ELF-1 (cell line): Measurements from ENCODE around the gene C2.
A peak's percentile ranks its signal among the peaks of the same experiment; 100 is the strongest.
"Not testable (repeated sequence)": the region's sequence is repeated elsewhere in the genome, so short reads cannot be mapped to it uniquely, and the experiment has no call there.

Experiments used
- DNase-seq: peaks from one replicate; pipeline ENCODE4 v3.0.0-alpha.2; 2016; ENCODE audit warnings: low read depth, low spot score

The C2 gene

DNA sequence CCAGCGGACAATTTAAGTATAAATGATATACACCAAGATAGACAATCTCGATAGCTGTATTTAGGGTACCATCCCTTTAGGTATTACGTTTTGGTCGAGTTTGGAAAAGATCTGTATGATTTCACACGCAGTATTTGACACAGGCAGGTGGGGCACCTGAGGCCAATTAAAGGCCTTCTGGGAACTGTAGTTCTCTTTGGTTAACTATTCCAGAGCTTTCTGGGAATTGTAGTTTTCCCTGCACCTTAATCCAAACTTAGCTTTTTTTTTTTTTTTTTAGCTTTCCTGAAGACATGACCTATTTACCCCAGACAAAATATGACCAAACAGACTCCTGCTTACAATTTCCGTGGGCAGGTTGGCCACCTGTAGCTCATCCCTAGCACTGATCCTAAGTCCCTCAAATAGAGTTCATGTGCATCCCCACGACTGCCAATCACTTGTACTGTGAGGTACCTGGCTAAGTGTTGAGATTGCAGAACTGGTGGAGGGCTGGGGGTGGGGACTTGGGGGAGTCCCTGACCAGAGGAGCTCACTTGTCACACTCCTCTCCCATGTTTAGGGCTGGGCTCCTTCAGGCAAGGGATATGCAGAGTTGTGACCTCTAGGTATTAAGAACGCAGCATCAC, 29.0 kb upstream of the C2 start:
- DNase-seq, result peak; percentile 44

DNA sequence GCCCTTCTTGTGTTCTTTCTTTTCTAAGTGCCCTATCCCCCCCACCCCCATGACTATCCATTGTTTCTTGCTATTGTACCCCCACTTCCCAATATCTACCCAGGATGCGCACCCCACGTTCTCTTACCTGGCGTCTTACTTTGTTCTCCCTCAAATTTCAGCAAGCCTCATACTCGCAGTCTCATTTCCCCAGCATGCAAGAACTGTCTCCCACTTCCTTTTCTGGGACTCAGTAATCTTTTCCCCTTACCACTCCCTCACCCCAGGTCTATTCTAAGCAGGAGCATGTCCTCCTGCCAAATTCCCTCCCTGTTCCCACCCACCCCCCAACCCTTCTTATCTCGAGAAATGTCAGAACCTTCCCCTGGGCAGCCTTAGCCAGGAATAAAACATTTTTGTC, 28.3 kb upstream of the C2 start:
- DNase-seq, result no peak

DNA sequence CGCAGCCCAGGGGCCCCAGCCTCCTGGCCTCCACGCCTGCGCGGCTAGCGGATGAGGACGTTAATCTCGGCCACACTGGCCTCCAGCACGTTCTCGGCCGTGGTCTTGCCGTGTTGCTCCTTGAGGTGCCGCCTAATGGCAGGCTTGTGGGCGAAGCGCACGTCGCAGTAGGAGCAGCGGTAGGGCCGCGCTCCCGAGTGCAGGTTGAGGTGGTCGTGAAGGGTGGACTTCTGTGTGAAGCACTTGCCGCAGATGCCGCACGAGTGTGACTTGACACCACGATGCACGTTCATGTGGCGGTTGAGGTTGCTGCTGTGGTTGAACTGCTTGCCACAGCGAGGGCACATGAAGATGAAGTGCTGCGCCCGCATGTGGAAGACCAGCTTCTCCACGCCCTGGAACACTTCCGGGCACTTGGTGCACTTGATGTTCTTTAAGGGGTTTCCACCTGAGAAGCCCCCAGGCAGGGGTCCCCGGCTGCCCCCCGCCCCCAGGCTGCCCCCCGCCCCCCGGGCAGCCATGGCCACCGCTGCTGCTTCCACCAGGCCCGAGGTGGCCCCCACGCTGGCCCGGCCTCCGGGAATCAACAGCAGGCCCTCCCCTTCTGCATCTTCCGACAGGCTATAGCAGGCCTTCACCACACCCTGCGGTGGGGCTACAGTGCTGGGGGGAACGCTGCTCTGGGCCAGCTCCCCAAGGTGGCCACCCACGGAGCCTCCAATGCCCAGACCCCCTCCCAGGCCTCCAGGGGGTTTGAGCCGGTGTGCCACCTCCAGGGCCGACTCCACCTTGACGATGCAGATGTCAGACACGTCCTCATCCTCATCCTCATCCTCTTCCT, 27.4 kb upstream of the C2 start:
- no peak for DNase-seq

DNA sequence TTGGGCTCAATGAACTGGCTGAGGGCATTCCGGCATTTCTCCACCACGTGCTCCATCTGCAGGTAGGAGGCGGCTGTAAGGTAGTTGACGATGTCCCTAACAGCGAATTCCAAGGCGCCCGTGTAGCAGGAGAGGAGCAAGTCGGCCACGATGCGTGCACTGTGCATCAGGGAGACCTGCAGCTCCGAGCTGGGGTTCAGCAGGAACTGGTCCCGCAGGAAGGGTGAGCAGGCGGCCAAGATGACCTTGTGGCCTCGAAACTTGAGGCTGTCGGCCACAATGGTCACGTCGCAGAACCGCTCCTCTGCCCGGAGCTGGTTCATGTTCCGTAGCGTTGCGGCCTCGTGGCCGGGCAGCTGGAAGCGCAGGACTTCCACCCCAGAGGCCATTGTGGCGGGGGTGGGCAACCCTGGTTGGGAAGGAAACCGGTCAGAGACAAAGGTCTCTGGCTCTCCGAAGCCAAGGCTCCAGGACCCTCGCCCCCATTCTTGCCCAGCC, 26.6 kb upstream of the C2 start:
- DNase-seq, result peak; percentile 58

DNA sequence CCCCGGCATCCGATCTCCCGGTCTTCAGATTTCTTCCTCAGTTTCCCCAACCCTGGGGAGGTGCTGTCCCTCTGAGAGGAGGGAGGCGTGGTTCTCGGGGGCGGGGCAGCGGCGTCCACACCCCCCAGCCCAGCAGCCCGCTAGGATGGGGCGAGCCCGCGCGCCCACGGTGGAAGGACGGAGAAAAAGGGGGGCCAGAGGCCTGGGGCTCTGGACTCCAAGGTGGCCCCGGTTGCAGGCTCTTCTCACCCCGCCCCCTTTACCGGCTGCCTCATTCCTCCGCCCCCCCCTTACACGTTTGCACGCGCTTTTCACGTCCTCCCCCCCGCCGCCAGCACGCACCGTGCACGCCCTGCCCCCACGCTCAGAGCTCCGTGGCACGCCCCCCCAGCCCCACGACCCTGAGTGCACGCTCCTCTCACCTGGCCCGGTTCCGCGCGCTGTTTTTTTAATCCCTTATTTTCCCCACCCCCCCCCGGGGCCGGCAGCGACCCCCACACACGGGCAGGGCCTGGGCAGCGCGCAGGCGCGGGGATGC, 26.0 kb upstream of the C2 start:
- DNase-seq, result no peak

DNA sequence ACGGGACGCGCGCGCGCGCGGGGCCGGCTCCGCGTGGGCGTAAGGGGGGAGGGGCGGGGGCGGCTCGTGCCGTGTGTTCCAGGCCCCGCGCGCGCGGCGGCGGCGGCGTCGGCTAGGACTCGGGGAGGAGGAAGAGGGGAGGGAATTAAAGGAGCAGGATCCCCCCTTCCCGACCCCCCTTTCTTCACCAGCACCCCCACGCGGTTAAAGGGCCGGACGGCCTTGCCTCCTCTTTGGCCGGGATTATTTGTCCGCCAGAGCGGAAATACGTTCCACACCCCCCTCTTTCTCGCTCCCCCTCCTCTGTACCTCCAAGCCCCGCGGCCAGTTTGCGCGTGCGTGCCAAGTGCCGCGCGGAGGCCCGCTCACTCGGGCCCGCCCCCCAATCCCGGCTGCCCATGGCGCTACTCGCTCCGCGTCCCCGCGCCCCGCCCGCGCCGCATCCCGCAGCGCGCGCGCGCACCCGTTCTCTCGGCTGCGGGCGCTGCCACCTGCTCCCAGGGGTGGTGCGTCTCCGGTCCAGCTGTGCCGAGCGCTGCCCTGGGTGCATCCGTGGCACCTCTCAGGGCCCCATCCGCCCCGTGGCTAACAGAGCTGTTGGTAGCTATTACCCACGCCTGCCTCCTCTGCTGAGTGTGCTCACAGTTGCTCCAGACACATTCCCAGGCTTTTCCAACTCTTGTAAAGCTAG, 25.4 kb upstream of the C2 start, which contains the start of gene ZBTB12:
Gene ZBTB12, minus strand, starts transcription at position 134 of the 691 bp plus-strand sequence. CDS start 781 bp downstream, outside the sequence.
- DNase-seq, result peak; percentile 84

DNA sequence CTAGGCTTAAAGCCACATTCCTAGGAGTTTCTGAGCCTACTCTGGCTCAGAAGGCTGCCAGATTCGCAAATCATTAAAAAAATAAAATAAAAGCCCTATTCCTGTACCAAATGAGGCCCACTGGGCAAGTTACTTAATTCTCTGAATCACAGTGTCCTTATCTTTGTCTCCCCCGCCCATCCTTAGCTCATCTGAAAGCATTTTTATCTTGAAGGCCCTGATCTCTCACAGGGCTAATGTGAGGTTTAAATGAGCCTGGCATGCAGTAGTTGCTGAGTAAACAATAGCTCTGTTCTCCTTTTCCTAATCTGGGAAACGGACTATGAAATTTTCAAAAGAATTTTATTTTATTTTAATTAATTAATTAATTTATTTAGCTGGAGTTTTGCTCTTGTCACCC, 23.6 kb upstream of the C2 start:
- no peak for DNase-seq

DNA sequence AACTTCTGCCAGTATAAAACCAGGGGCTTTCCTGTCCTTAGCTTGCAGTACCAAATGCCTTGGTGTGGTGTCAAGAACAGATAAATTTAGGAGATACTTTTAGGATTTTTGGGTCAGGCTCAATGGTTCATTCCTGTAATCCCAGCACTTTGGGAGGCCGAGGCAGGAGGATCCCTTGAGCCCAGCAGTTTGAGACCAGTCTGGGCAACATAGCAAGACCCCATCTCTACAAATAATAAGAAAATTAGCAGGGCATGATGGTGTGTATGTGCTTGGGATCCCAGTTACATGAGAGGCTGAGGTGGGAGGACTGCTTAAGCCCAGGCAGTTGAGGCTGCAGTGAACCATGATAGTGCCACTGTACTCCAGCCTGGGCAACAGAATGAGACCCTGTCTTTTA, 22.5 kb upstream of the C2 start:
- no peak for DNase-seq

DNA sequence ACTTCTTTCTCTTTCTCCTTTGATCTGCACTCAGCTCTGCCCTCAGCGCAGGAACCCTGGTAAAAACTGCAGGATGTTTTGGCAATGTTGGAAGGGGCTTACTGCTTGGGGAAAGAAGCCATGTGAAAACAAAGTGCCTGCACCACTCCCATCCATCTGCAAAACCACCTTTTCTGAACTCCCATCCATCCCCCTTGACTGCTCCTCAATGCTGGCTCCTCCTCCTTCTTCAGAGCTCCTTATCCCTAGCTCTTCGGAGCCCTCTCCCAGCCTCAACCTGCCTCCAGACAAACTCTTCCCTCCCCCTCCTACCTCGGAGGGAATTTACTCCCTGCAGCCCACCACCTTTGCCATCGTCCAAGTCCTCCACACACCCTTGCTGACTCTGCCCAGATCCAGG, 21.4 kb upstream of the C2 start:
- peak; percentile 73 for DNase-seq

DNA sequence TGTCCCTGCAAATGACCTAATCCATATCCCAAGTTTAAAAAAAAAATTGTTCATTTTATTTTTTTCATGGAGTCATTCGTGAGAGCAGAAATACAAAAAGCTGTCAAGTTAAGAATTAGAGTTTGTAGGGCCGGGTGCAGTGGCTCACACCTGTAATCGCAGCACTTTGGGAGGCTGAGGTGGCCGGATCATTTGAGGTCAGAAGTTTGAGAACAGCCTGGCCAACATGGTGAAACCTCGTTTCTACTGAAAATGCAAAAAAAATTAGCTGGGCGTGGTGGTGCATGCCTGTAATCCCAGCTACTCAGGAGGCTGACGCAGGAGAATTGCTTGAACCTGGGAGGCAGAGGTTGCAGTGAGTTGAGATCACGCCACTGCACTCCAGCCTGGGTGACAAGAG, 20.8 kb upstream of the C2 start:
- DNase-seq, result not testable (repeated sequence)

DNA sequence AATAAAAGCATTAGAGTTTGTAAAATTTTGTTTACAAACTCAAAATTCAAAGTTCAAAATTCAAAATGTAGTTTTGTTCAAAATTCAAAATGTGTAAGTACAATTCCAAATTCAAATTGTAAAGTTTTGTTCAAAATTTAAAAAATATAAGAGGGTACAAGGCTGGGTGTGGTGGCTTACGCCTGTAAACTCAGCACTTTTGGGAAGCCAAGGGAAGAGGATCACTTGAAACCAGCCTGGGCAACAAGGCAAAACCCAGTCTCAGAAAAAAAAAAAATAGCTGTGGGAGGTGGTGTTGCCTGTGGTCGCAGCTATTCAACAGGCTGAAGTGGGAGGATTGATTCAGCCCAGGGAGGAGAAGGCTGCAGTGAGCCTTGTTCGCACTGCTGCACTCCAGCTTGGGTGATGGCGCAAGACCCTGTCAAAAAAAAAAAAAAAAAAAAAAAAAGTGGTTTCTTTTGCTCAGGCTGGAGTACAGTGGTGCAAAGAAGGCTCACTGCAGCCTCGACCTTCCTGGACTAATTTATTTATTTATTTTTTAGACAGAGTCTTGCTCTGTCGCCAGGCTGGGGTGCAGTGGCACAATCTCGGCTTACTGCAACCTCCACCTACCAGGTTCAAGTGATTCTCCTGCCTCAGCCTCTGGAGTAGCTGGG, 20.2 kb upstream of the C2 start:
- DNase-seq, result peak; percentile 38

DNA sequence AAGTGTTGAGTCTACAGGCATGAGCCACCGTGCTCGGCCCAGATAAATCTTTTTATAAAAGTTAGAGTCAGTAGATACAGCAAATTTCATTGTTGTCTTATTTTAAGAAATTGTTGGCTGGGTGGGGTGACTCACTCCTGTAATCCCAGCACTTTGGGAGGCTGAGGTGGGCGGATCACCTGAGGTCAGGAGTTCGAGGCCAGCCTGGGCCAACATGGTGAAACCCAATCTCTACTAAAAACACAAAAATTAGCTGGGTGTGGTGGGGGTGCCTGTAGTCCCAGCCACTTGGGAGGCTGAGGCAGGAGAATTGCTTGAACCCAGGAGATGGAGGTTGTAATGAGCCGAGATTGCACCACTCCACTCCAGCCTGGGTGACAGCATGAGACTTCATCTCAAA, 19.3 kb upstream of the C2 start:
- DNase-seq, result not testable (repeated sequence)

DNA sequence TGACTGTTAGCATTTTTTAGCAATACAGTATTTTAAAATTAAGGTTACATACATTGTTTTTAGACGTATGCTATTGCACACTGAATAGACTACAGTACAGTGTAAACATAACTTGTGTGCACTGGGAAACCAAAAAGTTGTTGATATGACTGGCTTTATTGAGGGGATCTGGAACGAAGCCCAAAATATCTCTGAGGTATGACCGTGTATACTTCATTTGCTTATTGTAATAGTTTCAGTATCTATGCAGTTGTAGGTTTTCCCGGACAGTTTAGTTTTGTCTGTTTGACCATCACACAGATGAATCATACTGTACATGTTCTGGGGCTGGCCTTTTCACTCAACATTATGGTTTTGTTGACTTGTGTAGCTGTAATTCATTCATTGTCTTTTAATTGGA, 18.7 kb upstream of the C2 start:
- no peak for DNase-seq

DNA sequence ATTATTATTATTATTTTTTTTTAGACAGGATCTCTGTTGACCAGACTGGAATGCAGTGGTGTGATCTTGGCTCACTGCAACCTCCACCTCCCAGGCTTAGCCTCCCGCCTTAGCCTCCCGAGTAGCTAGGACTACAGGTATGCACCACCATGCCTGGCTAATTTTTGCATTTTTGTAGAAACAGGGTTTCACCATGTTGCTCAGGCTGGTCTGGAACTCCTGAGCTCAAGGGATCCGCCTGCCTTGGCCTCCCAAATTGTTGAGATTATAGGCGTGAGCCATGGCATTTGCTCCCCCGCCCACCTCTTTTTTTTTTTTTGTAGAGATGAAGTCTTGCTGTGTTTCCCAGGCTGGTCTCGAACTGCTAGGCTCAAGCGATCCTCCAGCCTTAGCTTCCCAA, 18.2 kb upstream of the C2 start:
- not testable (repeated sequence) for DNase-seq

DNA sequence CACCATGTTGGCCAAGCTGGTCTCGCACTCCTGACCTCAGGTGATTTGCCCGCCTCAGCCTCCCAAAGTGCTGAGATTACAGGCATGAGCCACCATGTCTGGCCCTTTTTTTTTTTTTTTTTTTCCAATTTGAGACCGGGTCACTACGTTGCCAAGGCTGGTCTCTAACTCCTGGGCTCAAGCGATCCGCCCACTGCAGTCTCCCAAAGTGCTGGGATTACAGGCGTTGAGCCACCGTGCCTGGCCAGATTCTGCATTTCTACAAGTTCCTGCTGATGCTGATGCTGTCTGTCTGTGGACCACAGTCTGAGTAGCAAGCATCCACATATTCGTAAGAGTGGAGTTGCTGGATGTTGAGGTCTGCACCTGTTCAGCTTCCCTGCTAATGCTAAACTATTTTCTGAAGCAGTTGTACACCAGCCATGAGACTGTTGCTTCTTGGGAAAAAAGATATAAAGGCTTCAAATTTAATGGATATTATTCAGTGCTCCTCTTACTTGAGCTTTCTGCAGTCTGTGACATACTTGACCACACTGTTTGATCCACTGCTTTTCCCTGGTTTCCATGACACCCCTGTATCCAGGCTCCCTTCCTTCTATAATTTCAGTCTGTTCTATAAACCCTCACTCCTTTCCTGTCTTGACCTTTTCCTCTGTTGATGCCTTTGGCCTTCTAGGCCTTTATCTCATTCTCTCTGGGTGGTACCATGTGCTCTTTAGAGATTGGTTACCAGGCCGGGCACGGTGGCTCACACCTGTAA, 15.5 kb upstream of the C2 start:
- no peak for DNase-seq

DNA sequence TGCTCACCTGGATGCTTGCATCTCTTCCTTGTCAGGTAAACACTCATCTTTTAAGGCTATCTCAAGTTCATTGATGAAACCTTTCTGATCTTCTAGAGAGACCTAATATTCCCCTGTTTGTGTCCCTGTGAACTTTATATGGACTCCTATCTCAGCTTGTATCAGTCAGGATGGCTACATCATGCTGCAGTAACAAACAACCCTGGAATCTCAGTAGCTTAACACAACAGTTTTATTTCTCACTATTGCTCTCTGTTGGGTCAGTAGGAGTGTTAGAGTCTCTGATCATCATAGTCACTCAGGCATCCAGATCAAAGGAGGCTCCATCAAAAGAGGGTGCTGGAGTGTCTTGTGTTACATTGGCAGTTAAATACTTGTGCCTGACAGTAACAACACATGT, 12.2 kb upstream of the C2 start:
- no peak for DNase-seq

DNA sequence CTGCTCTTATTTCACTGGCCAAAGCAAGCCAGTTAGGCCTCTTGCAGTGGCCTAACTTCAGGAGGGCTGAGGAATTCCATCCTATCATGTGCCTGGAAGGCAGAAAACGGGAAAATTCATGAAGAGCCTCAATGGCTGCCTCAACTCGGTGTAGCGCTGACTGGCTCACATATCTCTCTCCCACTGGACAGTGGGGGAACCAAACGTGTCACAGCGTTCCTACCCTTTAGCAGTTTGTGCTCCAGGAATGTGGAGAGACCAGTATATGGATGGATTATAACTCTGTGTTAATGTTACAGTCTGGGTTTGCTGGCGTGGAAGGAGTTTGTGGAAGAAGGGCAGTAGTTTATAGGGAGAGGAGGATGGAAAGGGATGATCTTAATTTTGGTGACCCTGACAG, 11.8 kb upstream of the C2 start:
- DNase-seq, result peak; percentile 33

DNA sequence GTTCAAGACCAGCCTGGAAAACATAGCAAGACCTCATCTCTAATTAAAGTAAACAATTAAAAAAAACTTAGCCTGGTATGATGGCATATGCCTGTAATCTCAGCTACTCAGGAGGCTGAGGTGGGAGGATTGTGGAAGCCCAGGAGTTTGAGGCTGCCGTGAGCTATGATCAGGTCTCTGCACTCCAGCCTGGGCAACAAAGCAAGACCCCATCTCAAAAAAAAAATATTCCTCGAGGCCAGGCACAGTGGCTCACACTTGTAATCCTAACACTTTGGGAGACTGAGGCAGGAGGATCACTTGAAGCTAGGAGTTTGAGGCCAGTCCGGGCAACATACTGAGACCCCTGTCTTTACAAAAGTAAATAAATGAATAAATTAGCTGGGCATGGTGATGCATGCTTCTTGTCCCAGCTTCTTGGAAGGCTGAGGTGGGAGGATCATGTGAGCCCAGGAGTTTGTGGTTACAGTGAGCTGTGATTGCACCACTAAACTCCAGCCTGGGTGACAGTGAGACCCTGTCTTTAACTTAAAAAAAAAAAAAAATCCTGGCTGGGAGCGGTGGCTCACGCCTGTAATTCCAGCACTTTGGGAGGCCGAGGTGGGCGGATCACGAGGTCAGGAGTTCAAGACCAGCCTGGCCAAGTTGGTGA, 9.3 kb upstream of the C2 start:
- DNase-seq, result no peak

DNA sequence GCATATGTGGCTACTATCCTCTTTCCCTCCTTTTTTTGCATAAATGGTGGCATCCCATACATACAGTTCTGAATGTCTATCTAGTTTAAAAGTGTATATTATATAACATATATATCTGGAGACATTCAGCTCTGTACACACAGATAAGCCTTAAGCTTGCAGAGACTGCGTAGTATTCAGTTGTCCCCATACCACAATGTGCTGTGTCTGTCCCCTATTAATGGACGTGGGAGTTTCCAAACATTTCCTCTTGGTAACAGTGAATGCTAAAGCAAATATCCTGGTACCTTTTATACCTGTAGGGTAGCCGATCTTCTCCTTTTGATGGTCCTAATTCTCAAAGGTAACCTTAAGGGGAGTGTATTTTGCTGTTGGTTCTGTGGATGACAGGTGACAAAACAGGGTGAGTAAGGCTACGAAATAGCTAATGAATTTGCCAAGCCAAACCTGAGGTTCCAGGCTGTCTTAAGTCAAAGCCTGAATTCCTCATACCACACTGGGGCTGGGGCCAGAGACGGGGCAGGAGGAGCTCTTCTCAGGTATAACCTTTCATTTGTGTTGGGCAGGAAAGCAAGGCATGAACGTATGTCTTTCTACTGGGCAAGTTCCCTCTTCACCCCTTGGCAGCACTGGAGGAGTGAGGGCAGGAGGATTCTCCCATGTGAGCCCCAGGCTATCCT, 7.8 kb upstream of the C2 start:
- DNase-seq, result no peak

DNA sequence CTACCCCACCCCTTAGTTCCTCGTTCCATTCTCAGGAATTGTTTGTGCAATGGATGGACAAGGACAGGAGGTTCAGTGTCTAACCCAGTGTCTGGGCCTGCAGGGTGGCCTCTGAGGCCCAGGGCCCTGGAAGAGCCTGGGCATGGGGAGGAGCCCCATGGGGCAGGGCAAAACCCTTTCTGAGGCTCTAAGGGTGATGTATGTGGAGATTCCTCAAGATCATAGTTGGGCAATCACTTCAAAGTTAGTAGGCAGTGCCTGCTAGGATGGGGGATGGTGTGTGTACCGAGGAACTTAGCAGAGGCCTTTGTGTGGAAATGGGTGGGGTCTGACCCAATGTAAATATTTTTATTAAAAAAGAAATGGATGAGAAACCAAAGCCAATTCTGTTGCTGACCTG, 6.7 kb upstream of the C2 start:
- DNase-seq, result no peak
